ENCODE measurements around the gene CPZ. TPM values are rescaled to one million over a fixed set of nuclear protein-coding genes. Genes with fewer than 3 reads are reported as not detected.

CPZ gene
- total and polyA plus RNA-seq, 2 donors (not counting 1 experiment from before 2014, with no cell fraction given), result not detected

DNA sequence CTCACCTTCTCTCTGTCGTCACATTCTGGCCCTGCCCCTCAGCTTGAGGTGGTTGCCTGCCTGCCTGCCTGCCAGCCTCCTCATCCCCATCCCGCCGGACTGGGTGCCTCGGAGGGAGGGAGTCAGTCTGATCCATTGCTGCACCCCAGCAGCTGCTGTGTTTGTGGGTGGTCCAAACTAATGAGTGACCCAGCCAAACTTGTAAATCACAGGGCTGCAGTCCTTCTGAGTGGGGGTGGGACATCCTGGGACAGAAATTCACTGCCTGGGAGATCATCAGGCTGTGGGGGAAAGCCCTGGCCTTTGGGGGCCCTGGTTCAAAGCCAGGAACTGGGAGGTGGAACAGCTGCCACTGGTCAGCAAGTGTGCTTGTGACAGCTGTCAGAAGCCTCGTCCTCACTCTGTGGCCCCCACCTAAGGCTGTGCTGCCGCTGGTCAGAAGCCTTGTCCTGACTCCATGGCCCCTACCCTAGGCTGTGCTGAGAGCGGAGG, 6.8 kb upstream of the CPZ start:
- no peaks in the 10 kb centered on the region for H3K79me2 ChIP-seq (ENCODE audit: control insufficient read depth, insufficient read depth, low read length)
- ATAC-seq (ENCODE audit: low read depth) (no peak), DNase-seq (no peak)
- H3K27ac ChIP-seq (ENCODE audit: low read length in 2 of 2), result no peak overlapping the region
- no peaks in the 10 kb centered on the region for H3K4me1 ChIP-seq (ENCODE audit: control insufficient read depth in 2 of 2, insufficient read depth in 2 of 2, low read length in 2 of 2)
- TF ChIP-seq EZH2 (IDR thresholded peaks at IDR 0.05; ENCODE audit: borderline replicate concordance, insufficient read depth, low read depth, low read length, poor library complexity, severe bottlenecking), result no peak
- TF ChIP-seq, protein P1, sequence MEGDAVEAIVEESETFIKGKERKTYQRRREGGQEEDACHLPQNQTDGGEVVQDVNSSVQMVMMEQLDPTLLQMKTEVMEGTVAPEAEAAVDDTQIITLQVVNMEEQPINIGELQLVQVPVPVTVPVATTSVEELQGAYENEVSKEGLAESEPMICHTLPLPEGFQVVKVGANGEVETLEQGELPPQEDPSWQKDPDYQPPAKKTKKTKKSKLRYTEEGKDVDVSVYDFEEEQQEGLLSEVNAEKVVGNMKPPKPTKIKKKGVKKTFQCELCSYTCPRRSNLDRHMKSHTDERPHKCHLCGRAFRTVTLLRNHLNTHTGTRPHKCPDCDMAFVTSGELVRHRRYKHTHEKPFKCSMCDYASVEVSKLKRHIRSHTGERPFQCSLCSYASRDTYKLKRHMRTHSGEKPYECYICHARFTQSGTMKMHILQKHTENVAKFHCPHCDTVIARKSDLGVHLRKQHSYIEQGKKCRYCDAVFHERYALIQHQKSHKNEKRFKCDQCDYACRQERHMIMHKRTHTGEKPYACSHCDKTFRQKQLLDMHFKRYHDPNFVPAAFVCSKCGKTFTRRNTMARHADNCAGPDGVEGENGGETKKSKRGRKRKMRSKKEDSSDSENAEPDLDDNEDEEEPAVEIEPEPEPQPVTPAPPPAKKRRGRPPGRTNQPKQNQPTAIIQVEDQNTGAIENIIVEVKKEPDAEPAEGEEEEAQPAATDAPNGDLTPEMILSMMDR (IDR thresholded peaks at IDR 0.05), result no peak
- H3K9me3 Mint-ChIP-seq (ENCODE audit: insufficient read depth), result no peaks in the 10 kb centered on the region
- H3K9ac ChIP-seq (ENCODE audit: low read length), result no peak overlapping the region
- H3K36me3 ChIP-seq (replicated peaks in 1 of 2; ENCODE audit: control extremely low read depth in 1 of 2, control insufficient read depth in 1 of 2, extremely low read depth in 1 of 2, insufficient read depth in 2 of 2, low read length in 1 of 2), result no peaks in the 10 kb centered on the region
- POLR2A ChIA-PET, result no interaction called here
- H3K4me1 Mint-ChIP-seq, result no peaks in the 10 kb centered on the region
- H3K27me3 ChIP-seq (replicated peaks in 1 of 4; ENCODE audit: control extremely low read depth in 1 of 4, control insufficient read depth in 3 of 4, insufficient read depth in 4 of 4, low read length in 3 of 4), result peaks cover 0 to 4% (median 0%) of the 10 kb centered on the region in 4 experiments
- H3K27me3 Mint-ChIP-seq, result peaks cover 8% of the 10 kb centered on the region
- H3K4me3 Mint-ChIP-seq, result no peak overlapping the region
- WGBS (ENCODE audit: insufficient coverage), result 77% methylated on average over 4 of the region's 7 CpGs
- intact Hi-C loops (cut with micrococcal nuclease), result no loop called here
- no peak overlapping the region for H3K27ac Mint-ChIP-seq
- CTCF ChIA-PET, result no interaction called here
- H2AFZ ChIP-seq (ENCODE audit: insufficient read depth, low read depth, low read length, poor library complexity, severe bottlenecking), result no peak overlapping the region
- no peak overlapping the region for H3K4me3 ChIP-seq (ENCODE audit: control extremely low read depth in 1 of 5, extremely low read depth in 1 of 5, insufficient read depth in 1 of 5, low read depth in 2 of 5, low read length in 4 of 5)
- no peaks in the 10 kb centered on the region for H4K20me1 ChIP-seq (ENCODE audit: control insufficient read depth, insufficient read depth, low read length, poor library complexity, severe bottlenecking)
- H3K9me3 ChIP-seq (ENCODE audit: control extremely low read depth in 1 of 3, control insufficient read depth in 2 of 3, insufficient read depth in 1 of 3, low read length in 2 of 3), result peaks cover 0 to 9% (median 0%) of the 10 kb centered on the region in 3 donors
- no peak overlapping the region for H3K4me2 ChIP-seq (replicated peaks; ENCODE audit: low read depth, low read length, poor library complexity, severe bottlenecking)

DNA sequence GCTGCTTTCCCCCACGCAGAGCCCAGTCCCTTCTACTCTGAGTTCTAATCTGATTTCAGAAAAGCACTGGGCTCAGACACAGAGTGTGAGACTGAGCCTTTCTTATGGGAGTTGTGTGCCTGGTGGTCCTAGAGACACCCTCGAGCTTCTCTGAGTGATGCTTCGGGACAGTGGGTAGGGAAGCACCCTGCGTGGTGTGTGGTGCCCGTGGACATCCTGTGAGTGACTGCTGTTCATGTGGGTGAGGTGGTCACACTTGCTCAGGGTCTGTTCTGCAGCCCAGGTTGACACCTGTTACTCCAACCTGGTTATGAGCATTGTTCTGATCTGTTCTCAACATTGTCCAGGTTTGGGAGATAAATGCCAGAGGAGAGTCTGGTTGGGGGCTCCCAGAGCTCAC, 6.3 kb upstream of the CPZ start:
- Histone ChIP-seq H3K9me3 (ENCODE audit: control extremely low read depth in 1 of 3, control insufficient read depth in 2 of 3, insufficient read depth in 1 of 3, low read length in 2 of 3) (peaks cover 0 to 5% (median 0%) of the 10 kb centered on the region in 3 donors), H4K20me1 (ENCODE audit: control insufficient read depth, insufficient read depth, low read length, poor library complexity, severe bottlenecking) (no peaks in the 10 kb centered on the region), H3K36me3 (replicated peaks in 1 of 2; ENCODE audit: control extremely low read depth in 1 of 2, control insufficient read depth in 1 of 2, extremely low read depth in 1 of 2, insufficient read depth in 2 of 2, low read length in 1 of 2) (no peaks in the 10 kb centered on the region), H2AFZ (ENCODE audit: insufficient read depth, low read depth, low read length, poor library complexity, severe bottlenecking) (no peak overlapping the region), H3K4me2 (replicated peaks; ENCODE audit: low read depth, low read length, poor library complexity, severe bottlenecking) (no peak overlapping the region), H3K4me3 (ENCODE audit: control extremely low read depth in 1 of 5, extremely low read depth in 1 of 5, insufficient read depth in 1 of 5, low read depth in 2 of 5, low read length in 4 of 5) (no peak overlapping the region), H3K27me3 (replicated peaks in 1 of 4; ENCODE audit: control extremely low read depth in 1 of 4, control insufficient read depth in 3 of 4, insufficient read depth in 4 of 4, low read length in 3 of 4) (peaks cover 0 to 3% (median 0%) of the 10 kb centered on the region in 4 experiments), H3K27ac (ENCODE audit: low read length in 2 of 2) (no peak overlapping the region), H3K79me2 (ENCODE audit: control insufficient read depth, insufficient read depth, low read length) (no peaks in the 10 kb centered on the region), H3K4me1 (ENCODE audit: control insufficient read depth in 2 of 2, insufficient read depth in 2 of 2, low read length in 2 of 2) (no peaks in the 10 kb centered on the region), H3K9ac (ENCODE audit: low read length) (no peak overlapping the region)
- ATAC-seq (ENCODE audit: low read depth) (no peak), DNase-seq (no peak)
- Mint-ChIP-seq H3K27ac (no peak overlapping the region), H3K27me3 (peaks cover 11% of the 10 kb centered on the region), H3K4me1 (no peaks in the 10 kb centered on the region), H3K9me3 (ENCODE audit: insufficient read depth) (no peaks in the 10 kb centered on the region), H3K4me3 (no peak overlapping the region)
- TF ChIP-seq, protein P1 (IDR thresholded peaks at IDR 0.05), result no peak
- no peak for TF ChIP-seq EZH2 (IDR thresholded peaks at IDR 0.05; ENCODE audit: borderline replicate concordance, insufficient read depth, low read depth, low read length, poor library complexity, severe bottlenecking)
- intact Hi-C loops (cut with micrococcal nuclease), result no loop called here
- WGBS (ENCODE audit: insufficient coverage), result 69% methylated on average over 4 of the region's 5 CpGs
- CTCF ChIA-PET, result no interaction called here
- POLR2A ChIA-PET, result no interaction called here
